GM12874 (cell line): ENCODE results near the gene NAA35.

Experiments used
- CTCF ChIP-seq: IDR thresholded peaks from 2 replicates; pipeline ENCODE4 v1.5.1; 2011; ENCODE audit warnings: low read depth, mild to moderate bottlenecking, control low read depth, low read length, moderate library complexity; ENCODE audit not compliant: insufficient read depth

Gene NAA35

GRCh38 chr9:86057491-86057890, 116.5 kb downstream of the NAA35 start:
- no peak for TF ChIP-seq CTCF

- no peak for TF ChIP-seq CTCF
Observed at GRCh38 chr9:86061972-86062739, 121.2 kb downstream of the NAA35 start.

GRCh38 chr9:86062845-86063693, 122.1 kb downstream of the NAA35 start:
- no peak for TF ChIP-seq CTCF

- TF ChIP-seq CTCF, result no peak
Observed at GRCh38 chr9:86064220-86064619, 123.3 kb downstream of the NAA35 start.

- TF ChIP-seq CTCF, result no peak
Observed at GRCh38 chr9:86069206-86069869, 128.4 kb downstream of the NAA35 start.
